Nucleus accumbens (tissue), 56 donors: ENCODE measurements around the gene NBEA.

Source experiments
- DNase-seq, 56 donors: peaks; one replicate each; lab custom pipeline; 2025; lab: John Stamatoyannopoulos, UW

The NBEA gene

DNA sequence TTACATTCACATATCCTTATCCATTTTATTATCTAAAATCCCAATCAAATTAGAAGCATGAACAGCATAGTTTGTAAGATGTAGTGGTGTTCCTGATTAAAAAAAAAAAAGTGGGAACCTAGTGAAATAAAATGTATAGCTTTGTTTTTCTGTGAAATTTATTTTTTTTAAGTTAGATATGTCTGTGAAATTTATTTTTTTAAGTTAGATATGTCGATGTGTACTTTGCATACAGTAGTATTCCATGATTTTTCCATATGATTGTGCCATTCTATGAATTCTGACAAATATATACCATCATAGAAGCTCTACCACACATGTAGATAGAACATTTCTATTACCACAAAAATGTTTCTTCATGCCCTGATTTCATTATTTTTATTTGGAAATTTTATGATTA is 540.5 kb downstream of the NBEA start:
- DNase-seq: no peak

DNA sequence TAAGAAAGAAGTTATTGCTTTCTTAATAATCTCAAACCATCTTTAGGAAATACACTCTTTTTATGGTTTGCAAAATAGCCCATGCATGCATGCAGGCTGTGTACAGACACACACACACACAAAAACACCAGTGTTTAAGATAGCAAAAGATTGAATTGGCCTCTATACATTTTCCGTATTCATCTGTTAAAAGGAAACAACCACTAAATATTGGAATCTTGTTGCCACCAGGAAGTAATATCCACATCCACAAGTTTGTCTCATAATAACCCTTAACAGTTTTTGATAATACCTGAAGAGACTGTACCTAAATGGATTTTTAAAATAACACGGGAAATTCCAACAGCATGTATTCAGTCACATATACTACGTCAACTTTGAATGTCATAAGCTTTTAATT is 541.7 kb downstream of the NBEA start:
- no peak for DNase-seq

DNA sequence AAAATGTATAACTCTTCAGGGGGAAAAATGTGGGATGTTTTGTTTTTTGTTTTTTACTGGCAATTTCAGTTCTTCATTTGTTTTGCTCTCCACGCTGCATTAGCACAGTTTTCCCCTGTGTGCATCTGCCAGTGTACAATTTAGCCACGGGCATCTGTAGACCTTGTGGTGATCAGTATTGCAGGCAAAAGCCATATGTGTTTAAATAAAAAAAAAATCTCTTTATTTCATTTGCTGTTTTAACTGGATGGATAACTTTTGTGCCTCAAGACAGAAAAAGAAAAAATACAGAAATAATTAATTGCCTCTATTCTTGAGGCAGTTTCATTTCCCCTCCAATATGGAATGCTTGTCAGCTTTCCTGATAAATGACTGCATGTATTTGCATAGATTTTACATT is 542.3 kb downstream of the NBEA start:
- DNase-seq: no peak

DNA sequence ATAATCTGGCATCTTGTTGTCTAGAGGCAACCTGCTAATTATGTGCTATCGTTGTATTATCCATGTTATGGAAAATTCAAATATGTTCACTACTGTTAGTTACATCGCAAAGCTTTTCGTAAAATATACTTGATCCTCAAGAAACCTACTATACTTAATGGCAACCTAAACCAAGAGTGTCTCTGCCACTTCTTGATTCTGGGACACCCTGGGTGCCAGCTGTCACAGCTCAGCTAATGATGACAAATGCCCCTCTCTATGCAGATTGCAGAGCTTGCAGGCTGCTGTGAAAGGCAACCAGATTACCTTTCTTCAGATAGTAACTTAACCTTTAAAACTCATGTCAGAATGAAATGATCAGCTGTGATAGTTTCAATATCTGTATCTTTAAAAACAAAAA is 543.4 kb downstream of the NBEA start:
- no peak for DNase-seq

DNA sequence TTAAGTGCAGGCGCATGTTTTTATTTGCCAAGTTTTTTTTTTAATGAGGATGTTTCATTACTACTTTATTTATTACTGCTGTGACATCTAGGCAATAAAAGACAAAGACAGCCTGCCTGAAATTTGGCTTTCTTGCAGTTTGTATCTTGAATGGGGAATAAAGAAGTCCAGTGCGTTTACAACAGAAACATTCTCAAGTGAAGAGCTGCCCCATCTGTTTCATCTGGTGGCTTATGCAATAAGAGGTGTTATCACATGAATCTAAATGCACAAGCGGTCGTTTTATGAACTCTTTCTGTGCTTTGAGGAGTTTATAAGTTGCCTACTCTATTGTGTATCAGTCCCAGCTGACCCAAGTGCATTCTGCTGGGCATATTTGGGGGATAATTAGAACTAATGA is 547.0 kb downstream of the NBEA start:
- no peak for DNase-seq

DNA sequence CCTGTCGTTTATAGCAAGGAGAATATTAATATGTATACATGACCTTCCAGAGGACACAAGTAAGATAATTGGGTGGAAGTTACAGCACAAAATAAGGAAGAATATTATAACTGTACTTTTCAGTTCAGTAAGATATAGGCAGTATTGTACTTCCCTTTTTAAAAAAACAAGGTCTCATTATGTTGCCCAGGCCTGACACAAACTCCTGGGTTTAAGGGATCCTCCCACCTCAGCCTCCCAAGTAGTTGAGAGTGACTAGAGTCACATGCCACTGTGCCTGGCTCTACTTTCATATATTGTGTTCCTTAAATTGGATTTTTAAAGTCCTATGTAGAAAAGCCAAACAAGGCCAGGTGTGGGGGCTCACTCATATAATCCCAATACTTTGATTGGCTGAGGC is 553.9 kb downstream of the NBEA start:
- DNase-seq: no peak

DNA sequence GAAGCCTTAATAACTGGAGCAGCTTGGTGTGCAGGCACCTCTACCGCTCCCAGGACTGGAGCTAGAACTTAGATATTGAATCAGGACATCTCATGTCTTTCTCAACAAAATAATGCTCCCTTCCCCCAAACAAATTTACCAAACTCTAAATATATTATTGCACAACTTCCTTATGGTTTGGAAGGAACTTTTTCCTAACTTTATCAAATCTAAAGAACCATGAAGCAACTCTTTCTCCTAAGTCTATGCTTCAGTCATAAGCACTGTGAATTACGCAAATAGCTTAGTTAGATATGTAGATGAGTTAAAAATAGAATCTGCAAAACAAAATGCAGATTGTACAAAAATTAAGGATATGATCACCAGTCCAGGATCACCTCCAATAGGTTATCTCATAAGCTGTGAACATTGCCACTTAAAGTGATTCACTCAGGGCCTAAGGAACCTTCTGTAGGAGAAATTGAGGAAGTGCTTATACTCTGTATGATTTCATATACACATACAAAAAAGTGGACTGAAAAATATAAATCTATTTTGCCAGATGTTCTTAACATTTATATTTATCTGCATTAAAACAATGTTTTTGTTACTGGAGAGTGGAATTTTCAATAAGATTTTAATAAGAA is 554.8 kb downstream of the NBEA start:
- no peak for DNase-seq

DNA sequence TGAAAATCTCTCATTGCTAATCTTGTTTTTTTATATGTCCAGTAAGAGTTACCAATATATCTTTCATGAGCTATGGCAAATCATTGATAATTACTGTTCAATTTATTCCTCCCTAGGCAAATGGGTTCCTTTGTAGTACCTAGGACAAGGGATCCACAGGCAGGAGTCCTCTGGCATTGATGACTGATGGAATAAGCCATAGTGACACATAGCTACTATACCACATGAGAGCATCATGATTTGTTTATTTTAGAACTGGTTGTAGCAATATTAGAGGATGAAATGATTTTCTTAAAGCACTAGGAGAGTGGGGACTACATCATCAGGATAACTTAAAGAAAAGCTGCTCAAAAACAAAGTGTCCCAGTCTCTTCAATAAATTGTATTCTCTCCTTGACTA is 556.2 kb downstream of the NBEA start:
- DNase-seq: no peak

DNA sequence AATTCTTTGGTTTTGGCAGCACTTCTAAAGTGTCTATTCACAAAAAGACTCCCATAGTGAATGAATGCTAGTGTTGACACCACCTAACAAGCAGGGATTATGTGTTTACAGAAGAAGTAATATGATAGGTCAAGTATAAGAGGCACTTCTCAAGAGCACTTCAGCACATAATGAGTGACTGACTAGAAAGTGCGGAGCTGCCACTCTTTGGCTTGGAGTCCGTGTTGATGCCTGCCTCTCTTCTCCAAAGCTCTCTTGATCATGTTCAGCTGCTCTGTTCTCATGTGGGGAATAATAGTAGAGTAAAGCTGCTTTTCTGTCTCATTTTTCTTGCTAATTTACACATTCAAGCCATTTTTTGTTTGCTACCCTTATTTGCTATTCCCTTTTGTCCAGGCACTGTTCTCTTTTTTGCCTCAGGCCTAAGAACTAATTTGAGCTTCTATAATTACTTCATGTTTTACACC is 557.2 kb downstream of the NBEA start:
- no peak for DNase-seq

DNA sequence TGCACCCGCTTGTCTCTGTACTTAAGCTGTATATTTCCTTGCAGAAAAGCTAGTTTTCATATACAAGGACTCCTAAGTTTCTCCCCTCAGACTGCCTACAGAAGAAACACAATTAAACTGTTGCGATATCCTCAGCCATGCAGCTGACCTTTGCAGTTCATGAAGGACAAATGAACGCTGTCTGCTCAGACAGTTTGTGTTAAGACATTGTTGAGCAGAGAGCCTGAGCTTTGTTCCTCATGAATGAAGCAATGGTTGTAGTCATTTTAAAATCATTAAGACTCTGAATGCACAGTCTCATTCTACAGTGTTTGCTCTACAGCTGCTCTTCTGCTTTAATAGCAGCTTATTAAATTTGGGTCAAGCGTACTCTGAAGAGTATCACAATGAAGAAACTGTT is 557.6 kb downstream of the NBEA start:
- DNase-seq: no peak

DNA sequence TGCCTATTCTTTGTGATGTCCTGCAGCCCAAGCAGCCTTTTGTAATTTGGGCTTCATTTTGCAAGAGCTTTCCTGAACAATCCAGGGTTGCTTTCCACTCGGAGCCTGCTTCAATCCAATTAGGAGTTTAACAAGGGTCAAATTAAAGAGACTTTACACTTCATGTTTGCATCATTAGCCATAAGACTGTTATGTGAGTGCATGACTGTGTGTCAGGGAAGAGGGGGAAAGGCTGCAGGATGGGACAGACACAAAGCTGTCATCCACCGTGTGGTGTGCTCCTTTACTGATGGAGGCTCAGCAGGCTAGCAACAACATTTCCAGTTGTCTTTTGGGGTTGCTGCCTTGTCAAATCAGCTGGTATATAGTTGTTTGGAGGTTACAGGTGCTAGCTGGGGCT is 558.1 kb downstream of the NBEA start:
- no peak for DNase-seq

DNA sequence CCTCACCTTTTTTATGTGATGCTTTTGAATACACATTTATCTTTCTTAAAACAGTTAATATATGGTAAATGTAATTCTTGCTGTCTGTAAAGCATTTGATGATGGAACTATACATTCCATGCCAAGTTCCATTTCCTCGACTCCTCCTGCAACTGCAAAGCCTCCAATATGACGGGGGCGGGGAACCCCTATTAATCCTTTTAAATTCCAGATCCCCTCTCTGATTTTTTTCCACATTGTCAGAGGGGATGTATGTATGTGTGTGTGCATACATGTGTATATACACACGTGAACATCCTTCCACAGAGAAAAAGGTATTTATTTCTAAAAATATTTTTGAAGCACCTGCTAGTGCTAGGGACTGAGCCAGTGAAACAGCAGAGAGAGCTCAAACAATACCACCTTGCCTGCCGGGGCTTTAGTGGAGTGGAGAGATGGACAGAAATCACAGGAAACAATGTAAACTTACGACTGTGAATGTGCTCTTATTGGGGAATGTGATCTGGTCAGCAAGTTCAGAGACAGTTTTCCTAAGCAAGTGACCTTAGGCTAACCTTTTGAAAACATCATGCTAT is 559.7 kb downstream of the NBEA start:
- no peak for DNase-seq

DNA sequence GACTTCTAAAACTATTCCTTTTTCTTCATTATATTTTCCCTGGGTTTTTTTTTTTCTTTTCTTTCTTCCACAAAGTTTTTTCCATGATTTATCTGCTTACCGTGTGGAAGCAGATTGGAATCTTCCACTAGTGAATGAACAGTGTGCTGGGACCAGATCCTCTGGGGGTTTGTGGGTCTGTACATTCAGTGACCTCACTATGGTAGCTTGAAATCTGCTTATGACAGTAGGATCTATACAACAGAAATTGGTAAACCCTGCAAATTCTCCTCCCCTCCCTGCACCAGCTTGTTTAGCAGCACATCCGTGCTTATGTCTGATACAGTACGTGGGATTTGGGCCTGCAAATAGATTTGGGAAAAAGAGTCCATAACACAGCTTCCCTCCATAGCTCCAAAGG is 560.4 kb downstream of the NBEA start:
- DNase-seq: no peak

DNA sequence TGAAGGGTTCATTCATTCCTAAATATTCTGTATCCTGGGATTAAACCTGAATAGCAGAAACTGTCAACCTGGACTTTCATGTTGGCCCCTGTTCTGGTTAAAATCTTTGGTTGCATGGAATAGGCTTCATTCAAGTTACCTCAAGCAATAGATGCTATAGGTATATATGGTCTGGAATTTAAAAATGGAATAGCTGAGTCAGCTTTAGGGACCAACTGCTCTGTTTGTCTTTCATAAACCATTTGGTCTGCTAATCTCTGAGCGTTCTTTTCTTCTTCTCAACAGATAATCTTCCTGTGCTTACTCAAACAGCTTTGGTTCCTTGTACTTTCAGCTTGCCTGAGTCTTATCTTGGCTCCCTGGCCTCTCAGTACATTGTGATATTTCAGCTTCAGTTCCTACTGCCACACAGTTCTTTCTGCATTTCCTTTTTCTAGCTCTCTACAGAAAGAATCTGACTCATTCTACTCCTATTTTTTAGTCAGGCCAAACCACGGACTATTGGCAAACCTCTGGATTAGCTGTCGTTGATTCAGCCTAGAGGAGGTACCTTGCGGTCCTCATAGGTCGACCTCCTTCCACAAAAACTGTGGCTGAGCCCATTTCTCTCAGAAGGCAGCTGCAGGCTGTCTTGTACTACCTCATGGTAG is 570.3 kb downstream of the NBEA start:
- no peak for DNase-seq

DNA sequence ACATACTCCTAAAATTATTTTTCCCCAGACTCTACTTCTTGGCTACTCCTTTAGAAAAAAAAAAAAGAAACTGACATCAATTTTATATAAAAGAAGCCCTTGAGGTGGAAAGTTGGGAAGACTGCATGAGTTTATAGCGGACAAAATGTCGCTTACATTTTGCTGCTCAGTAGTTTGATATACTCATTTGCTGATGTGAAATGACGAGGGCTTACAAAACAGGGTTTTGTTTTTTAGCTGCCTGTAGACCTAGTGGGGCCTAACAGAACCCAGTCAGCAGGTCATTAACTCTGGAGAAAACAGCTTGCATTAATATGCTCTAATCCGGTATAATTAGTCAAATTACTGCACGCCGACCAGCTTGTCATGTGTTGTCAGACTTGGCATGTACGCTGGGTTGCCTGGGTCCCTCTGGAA is 572.0 kb downstream of the NBEA start:
- DNase-seq: no peak

DNA sequence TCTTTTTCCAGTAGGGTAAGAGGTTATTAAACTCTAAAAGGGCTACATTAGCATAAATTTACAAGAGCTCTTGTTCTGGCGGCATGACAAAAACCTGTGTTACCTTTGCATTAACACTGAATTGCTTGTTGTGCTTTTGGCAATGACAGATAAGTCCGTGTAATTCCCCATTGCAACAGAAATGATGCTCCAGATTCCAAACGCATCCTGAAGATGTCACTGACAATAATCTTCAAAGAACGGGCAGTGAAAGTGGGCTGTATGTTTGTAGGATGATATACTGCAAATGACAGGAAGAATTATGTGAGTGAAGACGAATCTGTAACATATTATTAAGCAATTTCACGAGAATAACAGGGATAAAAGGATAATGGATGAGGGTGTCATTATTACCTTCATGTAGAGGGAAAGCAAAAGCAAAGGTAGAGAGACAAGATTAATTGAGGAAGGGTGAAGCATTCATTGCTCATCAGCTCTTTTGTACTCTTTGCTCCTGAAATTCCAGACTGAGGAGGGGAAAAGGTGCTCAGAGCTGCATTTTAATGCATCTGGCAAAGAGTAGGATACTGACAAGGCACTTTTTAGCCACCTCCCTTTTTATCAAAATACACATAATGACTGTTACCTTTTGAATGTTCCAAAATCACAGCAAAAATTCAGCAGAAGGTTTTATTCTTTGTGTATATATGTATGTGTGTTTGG is 572.9 kb downstream of the NBEA start:
- peak in 3 of 56 donors; percentile 3 to 8 (median 8) for DNase-seq

DNA sequence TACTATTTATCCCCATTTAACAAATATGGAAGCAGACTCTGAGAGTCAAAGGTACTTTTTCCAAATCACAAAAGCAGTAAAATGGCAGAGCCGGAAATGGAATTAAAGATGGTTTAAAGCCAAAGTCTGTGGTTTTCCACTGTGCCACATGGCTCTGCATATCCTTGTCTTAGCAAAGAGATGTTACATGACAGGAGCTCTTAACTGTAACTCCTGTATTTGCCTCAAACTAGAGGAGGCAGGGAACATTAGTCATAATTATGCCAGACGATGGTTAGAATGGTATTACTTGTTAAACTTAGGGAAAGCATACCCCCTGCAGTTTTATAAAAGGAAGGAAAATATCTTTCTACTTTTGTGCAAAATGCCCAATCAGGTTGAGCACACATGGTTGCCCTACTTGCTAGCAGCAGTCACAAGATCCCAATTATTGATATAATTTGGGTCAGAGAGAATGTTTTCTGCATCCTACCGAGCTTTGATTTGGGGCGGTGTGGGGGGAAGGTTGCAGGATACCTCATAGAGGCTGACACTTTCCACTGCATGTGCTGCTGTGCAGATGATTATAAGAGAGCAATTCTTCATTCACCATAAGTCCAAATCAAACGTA is 576.4 kb downstream of the NBEA start:
- DNase-seq: peak in 3 of 56 donors; percentile 1 to 13 (median 7)

DNA sequence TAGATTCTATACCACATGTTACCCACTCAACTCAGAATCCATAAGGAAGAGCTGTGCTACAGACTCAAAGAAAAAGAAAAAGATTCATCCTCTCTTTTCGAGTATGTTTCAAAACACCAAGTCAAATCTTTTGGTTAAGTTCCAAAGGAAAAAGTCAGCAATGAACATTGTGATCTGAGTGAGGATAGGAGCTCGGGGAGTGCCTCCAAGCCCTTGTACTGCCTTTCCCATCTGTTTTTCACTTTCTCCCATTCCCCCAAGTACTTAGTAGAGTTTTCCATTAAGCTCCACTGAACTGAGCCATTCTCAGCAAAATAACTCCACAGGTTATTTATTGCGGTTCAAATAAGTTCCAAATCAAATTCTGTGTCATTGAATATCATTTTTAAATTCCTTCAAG is 582.1 kb downstream of the NBEA start:
- no peak for DNase-seq

DNA sequence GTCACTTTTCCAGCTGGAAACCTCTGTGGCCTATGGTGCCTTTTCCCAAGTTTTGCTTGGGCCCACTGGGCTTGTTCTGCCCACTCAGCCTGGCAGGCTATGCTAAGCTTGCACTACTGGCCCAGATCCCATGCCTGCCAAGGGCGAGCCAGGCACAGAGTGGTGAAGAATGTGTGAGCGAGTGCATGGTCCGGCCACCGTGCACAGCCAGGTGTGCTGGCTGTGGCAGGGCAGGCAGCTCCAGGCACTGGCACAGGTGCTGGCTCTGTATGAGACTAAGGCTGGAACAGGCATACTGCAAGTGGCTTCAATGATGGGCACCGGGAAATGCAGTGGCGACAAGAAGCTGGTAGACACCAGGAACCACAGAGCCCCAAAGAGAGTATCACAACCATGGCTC is 584.5 kb downstream of the NBEA start:
- no peak for DNase-seq

DNA sequence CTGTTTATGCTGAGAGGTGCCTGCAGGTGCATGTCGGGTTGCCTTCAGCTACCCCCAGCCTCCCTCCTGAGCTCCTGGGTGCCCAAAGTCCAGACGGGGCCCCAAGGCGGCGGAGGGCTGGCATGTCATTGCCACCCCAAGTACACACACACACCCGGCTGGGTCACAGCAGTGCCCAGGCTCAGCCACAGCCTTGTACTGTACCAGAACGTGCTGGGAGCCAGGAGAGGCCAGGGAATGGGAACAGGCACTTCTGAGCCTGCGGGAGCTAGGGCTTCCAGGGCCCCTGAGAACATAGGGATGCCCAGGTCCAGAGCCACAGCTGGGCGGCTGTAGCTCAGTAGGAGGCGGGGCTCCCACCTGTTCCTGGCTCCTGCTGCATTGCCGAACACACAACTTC is 585.4 kb downstream of the NBEA start:
- DNase-seq: no peak

DNA sequence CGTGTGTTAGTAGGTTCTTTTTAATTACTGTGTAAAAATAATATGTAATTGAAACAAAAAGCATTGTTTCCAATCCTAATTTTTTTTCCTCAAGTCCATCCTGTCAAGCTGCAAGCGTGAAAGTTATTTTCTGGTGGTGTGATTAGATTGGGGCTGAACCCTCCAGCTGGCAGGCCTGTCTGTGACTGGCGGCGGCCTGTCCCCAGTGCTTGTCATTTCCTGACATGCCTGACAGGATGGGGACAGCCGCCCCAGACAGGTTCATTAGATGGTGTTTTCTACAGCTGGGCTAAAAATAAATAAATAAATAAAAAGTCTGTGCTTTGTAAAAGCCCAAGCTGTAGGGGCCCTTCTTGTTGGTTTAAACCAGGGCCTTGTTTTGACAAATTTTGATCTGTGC is 588.1 kb downstream of the NBEA start:
- DNase-seq: peak in 2 of 56 donors; percentile 4 to 7
